ENCODE results near the gene SUFU. TPM values are rescaled to one million over a fixed set of nuclear protein-coding genes. Genes with fewer than 3 reads are reported as not detected.

Gene SUFU
- total and polyA plus RNA-seq, 4 donors = 3.5 to 14.8 (median 9.8) TPM

GRCh38 chr10:102628451-102628911 is 124.7 kb downstream of the SUFU start:
- WGBS, 2 donors = 50 to 71% methylated on average over 10 to 11 of the region's 11 CpGs
- Histone ChIP-seq H3K9me3 (ENCODE audit: control insufficient read depth in 4 of 4, insufficient read depth in 3 of 4, low read length in 3 of 4) (no peaks in the 10 kb centered on the region), H3K36me3 (ENCODE audit: control insufficient read depth in 4 of 4, insufficient read depth in 4 of 4, low read length in 4 of 4) (peaks cover 0 to 11% (median 4%) of the 10 kb centered on the region in 4 donors), H3K4me1 (ENCODE audit: control insufficient read depth in 5 of 5, insufficient read depth in 5 of 5, low read length in 5 of 5) (peaks cover 13 to 93% (median 57%) of the 10 kb centered on the region in 5 donors), H3K27ac (ENCODE audit: low read depth in 1 of 2, low read length in 1 of 2) (peak overlapping the region; percentile 47 to 90), H3K4me3 (no peak overlapping the region), H3K9ac (ENCODE audit: insufficient read depth in 1 of 2, low read length in 2 of 2) (no peak overlapping the region), H3K27me3 (ENCODE audit: control insufficient read depth in 3 of 3, insufficient read depth in 3 of 3, low read length in 2 of 3) (no peaks in the 10 kb centered on the region)
- no peak for ATAC-seq (ENCODE audit: insufficient read depth, low FRiP score)
- TF ChIP-seq CTCF (IDR thresholded peaks at IDR 0.05; ENCODE audit: control extremely low read depth, extremely low read depth) = no peak
- DNase-seq = peak; percentile 84 to 88 (median 86)

GRCh38 chr10:102629661-102630614 is 126.2 kb downstream of the SUFU start:
- Histone ChIP-seq H3K4me3 (no peak overlapping the region), H3K36me3 (ENCODE audit: control insufficient read depth in 4 of 4, insufficient read depth in 4 of 4, low read length in 4 of 4) (peaks cover 0 to 11% (median 4%) of the 10 kb centered on the region in 4 donors), H3K27me3 (ENCODE audit: control insufficient read depth in 3 of 3, insufficient read depth in 3 of 3, low read length in 2 of 3) (no peaks in the 10 kb centered on the region), H3K4me1 (ENCODE audit: control insufficient read depth in 5 of 5, insufficient read depth in 5 of 5, low read length in 5 of 5) (peaks cover 18 to 95% (median 68%) of the 10 kb centered on the region in 5 donors), H3K27ac (ENCODE audit: low read depth in 1 of 2, low read length in 1 of 2) (peak overlapping the region in 1 of 2 donors; percentile 72), H3K9me3 (ENCODE audit: control insufficient read depth in 4 of 4, insufficient read depth in 3 of 4, low read length in 3 of 4) (no peaks in the 10 kb centered on the region), H3K9ac (ENCODE audit: insufficient read depth in 1 of 2, low read length in 2 of 2) (peak overlapping the region in 1 of 2 donors; percentile 47)
- 79 to 92% methylated on average over 22 of the region's 22 CpGs for WGBS, 2 donors
- DNase-seq (peak; percentile 44 to 53 (median 51)), ATAC-seq (ENCODE audit: insufficient read depth, low FRiP score) (no peak)
- no peak for TF ChIP-seq CTCF (IDR thresholded peaks at IDR 0.05; ENCODE audit: control extremely low read depth, extremely low read depth)

- Histone ChIP-seq H3K27me3 (ENCODE audit: control insufficient read depth in 3 of 3, insufficient read depth in 3 of 3, low read length in 2 of 3) (no peaks in the 10 kb centered on the region), H3K27ac (ENCODE audit: low read depth in 1 of 2, low read length in 1 of 2) (peak overlapping the region in 1 of 2 donors; percentile 12), H3K9me3 (ENCODE audit: control insufficient read depth in 4 of 4, insufficient read depth in 3 of 4, low read length in 3 of 4) (no peaks in the 10 kb centered on the region), H3K4me1 (ENCODE audit: control insufficient read depth in 5 of 5, insufficient read depth in 5 of 5, low read length in 5 of 5) (peaks cover 18 to 93% (median 69%) of the 10 kb centered on the region in 5 donors), H3K9ac (ENCODE audit: insufficient read depth in 1 of 2, low read length in 2 of 2) (no peak overlapping the region), H3K4me3 (no peak overlapping the region), H3K36me3 (ENCODE audit: control insufficient read depth in 4 of 4, insufficient read depth in 4 of 4, low read length in 4 of 4) (peaks cover 0 to 11% (median 4%) of the 10 kb centered on the region in 4 donors)
- no peak for ATAC-seq (ENCODE audit: insufficient read depth, low FRiP score)
- DNase-seq = no peak
- 89 to 91% methylated on average over 6 of the region's 6 CpGs for WGBS, 2 donors
- no peak for TF ChIP-seq CTCF (IDR thresholded peaks at IDR 0.05; ENCODE audit: control extremely low read depth, extremely low read depth)
These were observed 126.9 kb downstream of the SUFU start for GRCh38 chr10:102630663-102631062.

All from lung (tissue), 12 donors.